GM13976 (cell line): Measurements from ENCODE around the gene SNPH.

Experiments used
- DNase-seq: peaks from one replicate; pipeline ENCODE4 v3.0.0; 2012; ENCODE audit warnings: low spot score
- in situ Hi-C: fragments of 300-500 bp; cut with MboI; formaldehyde crosslinking; loops from one replicate; pipeline ENCODE4 v1.12.0; 2022; ENCODE audit warnings: low sequenced_read_pairs, mixed read lengths, inconsistent platforms; ENCODE audit not compliant: unreplicated experiment
- TF ChIP-seq, protein P1 (sequence below): IDR thresholded peaks from 2 replicates; pipeline ENCODE4 v1.5.1; 2012; ENCODE audit warnings: borderline replicate concordance, mild to moderate bottlenecking; ENCODE audit not compliant: insufficient read depth; ENCODE audit errors: extremely low read depth, missing control alignments, control extremely low read depth

The SNPH gene

DNA sequence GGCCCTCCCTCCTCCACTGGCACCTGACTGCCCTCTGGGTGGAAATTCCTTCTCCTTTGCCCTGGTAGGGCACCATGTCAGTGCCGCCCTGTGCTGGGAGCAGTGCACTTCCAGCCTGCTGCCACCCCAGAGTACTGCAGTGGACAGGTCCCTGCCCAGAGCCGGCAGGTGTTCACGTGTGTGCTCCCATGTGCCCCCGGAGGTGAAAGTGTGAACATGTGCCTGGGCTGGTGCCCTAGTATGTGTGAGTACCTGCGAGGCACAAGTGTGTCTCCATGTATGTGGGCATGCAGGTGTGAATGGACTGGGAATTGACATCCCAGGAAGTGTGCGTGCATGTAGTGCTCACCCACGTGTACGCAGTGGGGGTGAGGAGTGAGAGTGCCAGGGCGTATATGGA is 33.4 kb downstream of the SNPH start:
- TF ChIP-seq, protein P1, sequence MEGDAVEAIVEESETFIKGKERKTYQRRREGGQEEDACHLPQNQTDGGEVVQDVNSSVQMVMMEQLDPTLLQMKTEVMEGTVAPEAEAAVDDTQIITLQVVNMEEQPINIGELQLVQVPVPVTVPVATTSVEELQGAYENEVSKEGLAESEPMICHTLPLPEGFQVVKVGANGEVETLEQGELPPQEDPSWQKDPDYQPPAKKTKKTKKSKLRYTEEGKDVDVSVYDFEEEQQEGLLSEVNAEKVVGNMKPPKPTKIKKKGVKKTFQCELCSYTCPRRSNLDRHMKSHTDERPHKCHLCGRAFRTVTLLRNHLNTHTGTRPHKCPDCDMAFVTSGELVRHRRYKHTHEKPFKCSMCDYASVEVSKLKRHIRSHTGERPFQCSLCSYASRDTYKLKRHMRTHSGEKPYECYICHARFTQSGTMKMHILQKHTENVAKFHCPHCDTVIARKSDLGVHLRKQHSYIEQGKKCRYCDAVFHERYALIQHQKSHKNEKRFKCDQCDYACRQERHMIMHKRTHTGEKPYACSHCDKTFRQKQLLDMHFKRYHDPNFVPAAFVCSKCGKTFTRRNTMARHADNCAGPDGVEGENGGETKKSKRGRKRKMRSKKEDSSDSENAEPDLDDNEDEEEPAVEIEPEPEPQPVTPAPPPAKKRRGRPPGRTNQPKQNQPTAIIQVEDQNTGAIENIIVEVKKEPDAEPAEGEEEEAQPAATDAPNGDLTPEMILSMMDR = no peak
- DNase-seq = peak; percentile 56
- in situ Hi-C loops = no loop called here

DNA sequence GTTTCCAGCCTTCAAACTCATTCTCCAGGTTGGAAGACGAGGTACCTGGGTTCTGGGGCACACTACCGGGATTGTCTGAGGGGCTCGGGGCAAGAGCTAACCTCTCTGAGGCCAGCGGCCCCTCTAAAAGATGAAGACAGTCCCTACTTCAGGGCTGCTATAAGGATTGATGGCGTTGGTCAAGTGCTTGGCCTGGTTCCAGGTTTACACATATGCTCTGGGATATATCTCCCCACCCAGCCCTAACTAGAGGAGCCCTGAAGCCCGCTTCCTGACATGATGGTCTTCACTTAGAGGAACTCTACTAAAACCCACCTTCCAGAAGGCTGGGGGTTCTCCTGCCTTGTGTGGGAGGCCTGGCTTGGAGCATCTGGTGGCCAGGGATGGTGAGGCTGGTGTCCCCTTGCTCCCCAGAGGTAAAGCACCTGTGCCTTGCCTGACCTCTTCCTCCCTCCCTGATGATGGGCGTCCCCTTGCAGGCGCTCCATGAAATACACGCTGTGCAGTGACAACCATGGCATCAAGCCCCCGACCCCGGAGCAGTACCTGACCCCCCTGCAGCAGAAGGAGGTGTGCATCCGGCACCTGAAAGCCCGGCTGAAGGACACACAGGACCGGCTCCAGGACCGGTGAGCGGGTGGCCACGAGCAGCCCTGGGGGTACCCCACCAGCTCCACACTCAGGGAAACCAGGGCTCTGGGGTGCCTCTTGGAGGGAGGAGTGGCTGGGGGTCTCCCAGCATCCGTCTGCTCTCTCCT is 34.2 kb downstream of the SNPH start:
- TF ChIP-seq, protein P1 = no peak
- in situ Hi-C loops = no loop called here
- peak; percentile 34 for DNase-seq

DNA sequence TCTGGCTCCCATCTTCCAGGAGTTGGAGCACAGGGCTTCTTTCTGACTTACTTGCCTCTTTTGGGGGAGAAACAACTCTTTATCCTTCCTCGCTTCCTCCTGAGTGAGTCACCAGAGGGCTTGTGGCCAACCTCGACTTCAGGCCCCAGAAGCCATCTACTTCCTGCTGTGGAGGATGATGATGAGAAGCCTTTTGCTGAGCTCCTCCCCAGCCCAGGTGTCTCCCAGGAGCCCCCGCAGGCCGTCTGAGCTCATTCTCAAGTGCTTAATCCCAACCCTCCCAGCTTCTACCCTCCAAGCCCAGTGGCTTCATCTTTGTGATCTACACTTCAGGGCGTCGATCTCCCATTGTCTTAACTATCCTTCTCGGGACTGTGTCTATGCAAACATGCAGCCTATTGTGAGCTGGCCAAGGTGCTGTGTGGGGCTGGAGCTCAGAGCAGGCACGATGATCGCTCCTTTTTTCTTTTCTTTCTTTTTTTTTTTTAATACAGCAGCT is 35.0 kb downstream of the SNPH start:
- TF ChIP-seq, protein P1 = no peak
- in situ Hi-C loops = no loop called here

DNA sequence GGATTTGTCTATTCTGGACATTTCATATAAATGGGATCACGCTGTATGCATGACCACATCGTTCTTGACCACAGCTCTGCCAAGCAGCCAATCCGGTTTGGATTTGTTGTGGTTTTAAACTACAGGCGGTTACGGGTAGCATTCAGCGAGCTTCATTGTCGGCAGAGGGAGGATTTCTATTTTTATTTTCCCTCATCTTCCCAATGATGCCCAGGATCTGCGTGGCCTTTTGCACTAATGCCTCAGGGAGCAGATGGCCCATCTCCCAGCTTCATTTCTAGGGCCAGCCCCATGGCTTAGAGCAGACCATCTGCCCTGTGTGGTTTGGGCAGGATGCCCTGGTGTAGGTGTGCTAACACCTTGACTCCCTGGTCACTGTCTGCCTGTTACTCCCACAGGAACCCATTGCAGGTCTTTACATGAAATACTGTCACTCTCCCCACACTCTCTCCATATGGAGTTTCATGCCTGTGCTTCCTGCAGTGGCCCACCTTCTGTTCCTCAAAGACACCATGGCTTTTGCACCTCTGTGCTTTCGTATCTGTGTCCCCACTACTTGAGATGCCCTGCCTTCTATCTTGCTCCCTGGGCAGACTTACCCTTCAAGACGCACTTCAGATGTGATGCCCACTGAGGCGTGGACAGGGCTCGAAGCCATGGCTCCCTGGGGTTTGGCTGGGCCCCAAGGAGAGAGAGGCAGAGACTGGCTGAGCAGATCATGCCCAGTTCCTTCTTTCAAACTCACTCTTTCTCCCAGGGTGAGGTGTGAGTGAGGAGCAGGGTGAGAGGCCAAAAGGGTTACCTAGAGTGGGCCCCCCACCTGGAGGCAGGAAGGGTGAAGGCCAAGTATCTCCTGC is 36.8 kb downstream of the SNPH start:
- no peak for DNase-seq
- TF ChIP-seq, protein P1 = no peak
- in situ Hi-C loops = no loop called here

More for the DNA sequence above, 35.0 kb downstream of the SNPH start:
- no peak for DNase-seq

DNA sequence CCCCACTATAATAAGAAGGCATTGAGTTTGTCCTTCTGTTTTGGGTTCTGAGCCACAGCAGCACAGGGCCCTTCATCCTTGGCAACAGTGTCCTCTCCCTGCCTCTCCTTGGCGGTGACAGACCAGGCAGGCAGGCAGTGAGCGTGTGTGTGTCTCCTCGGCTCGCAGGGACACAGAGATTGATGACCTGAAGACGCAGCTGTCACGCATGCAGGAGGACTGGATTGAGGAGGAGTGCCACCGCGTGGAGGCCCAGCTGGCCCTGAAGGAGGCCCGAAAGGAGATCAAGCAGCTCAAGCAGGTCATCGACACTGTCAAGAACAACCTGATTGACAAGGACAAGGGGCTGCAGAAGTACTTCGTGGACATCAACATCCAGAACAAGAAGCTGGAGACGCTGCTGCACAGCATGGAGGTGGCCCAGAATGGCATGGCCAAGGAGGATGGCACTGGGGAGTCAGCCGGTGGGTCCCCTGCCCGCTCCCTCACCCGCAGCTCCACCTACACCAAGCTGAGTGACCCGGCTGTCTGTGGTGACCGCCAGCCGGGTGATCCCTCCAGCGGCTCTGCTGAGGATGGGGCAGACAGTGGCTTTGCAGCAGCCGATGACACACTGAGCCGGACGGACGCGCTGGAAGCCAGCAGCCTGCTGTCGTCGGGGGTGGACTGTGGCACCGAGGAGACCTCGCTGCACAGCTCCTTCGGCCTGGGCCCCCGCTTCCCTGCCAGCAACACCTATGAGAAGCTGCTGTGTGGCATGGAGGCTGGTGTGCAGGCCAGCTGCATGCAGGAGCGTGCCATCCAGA is 38.8 kb downstream of the SNPH start:
- in situ Hi-C loops = no loop called here
- TF ChIP-seq, protein P1 = no peak
- no peak for DNase-seq

DNA sequence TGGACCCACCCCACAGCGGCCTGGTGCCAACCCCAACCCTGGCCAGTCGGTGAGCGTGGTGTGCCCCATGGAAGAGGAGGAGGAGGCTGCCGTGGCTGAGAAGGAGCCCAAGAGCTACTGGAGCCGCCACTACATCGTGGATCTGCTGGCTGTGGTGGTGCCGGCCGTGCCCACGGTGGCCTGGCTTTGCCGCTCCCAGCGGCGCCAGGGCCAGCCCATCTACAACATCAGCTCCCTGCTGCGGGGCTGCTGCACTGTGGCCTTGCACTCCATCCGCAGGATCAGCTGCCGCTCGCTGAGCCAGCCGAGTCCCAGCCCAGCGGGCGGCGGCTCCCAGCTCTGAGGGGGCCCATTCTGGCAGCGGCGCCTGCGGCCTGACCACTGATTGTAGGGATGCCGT is 39.6 kb downstream of the SNPH start:
- DNase-seq = no peak
- TF ChIP-seq, protein P1 = no peak
- in situ Hi-C loops = no loop called here
